ENCODE results near the gene CCNG2.

Gene CCNG2

DNA sequence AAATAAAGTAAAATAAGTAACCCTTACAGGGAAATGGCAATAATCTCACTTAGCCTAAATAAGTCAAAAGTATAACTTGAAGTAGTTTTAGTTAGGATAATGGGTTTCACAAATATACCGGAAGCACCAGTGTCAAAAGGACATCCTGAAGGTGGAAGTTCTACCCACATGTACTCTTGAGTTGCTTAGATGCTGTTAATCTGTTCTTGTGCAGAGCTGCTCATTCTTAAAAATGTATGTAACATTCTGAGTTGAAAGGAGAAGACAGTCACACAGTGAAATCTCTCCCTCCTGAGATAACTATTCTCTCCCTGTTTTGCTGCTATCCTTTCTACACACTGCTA, 11.2 kb upstream of the CCNG2 start:
- TF ChIP-seq PAX5 (IDR thresholded peaks at IDR 0.05; ENCODE audit: insufficient read depth, low read length, severe bottlenecking) (no peak), POLR2A (IDR thresholded peaks at IDR 0.05; ENCODE audit: low read depth, low read length) (no peak), SPI1 (IDR thresholded peaks at IDR 0.05; ENCODE audit: low read depth, low read length) (no peak), POU2F2 (IDR thresholded peaks at IDR 0.05; ENCODE audit: low read depth, low read length) (no peak), POLR2AphosphoS5 (IDR thresholded peaks at IDR 0.05; ENCODE audit: low read depth, low read length) (no peak), TAF1 (IDR thresholded peaks at IDR 0.05; ENCODE audit: low read depth, low read length) (no peak)
- DNase-seq (ENCODE audit: insufficient read length, low spot score) (no peak), FAIRE-seq (peak; percentile 78)

GRCh38 chr4:77146186-77147078, 10.6 kb upstream of the CCNG2 start:
- DNase-seq (ENCODE audit: insufficient read length, low spot score) (no peak), FAIRE-seq (peak; percentile 16)
- TF ChIP-seq SPI1 (IDR thresholded peaks at IDR 0.05; ENCODE audit: low read depth, low read length) (0 out of 2 replicates have a peak, but pooled peaks have one; percentile 25), POLR2A (IDR thresholded peaks at IDR 0.05; ENCODE audit: low read depth, low read length) (no peak)

GRCh38 chr4:77147079-77147782, 9.8 kb upstream of the CCNG2 start:
- FAIRE-seq, result peak; percentile 47
- TF ChIP-seq PAX5 (IDR thresholded peaks at IDR 0.05; ENCODE audit: insufficient read depth, low read length, severe bottlenecking) (no peak), TAF1 (IDR thresholded peaks at IDR 0.05; ENCODE audit: low read depth, low read length) (no peak), POU2F2 (IDR thresholded peaks at IDR 0.05; ENCODE audit: low read depth, low read length) (no peak)
- no peak for DNase-seq (ENCODE audit: insufficient read length, low spot score)

- DNase-seq (ENCODE audit: insufficient read length, low spot score), result no peak
- no peak for FAIRE-seq
- TF ChIP-seq POLR2AphosphoS5 (IDR thresholded peaks at IDR 0.05; ENCODE audit: low read depth, low read length), result no peak
- TF ChIP-seq POLR2A (IDR thresholded peaks at IDR 0.05; ENCODE audit: low read depth, low read length), result no peak
These were observed 8.9 kb upstream of the CCNG2 start for GRCh38 chr4:77148078-77148477.

DNA sequence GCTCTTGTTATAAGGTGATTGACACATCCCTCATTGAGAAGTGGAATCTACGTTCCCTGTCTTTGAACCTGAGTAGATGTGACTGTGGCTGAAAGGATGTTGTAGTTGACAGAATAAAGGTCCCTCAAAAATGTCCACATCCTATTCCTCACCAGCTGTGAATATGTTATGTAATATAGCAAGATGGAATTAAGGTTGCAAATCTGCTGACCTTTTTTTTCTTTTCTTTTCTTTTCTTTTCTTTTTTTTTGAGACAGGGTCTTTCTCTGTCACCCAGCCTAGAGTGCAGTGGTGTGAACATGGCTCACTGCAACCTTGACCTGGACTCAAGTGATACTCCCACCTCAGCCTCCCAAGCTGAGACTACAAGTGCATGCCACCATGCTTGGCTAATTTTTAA, 7.2 kb upstream of the CCNG2 start:
- TF ChIP-seq SPI1 (IDR thresholded peaks at IDR 0.05; ENCODE audit: low read depth, low read length), result no peak
- TF ChIP-seq POU2F2 (IDR thresholded peaks at IDR 0.05; ENCODE audit: low read depth, low read length), result no peak
- TF ChIP-seq POLR2A (IDR thresholded peaks at IDR 0.05; ENCODE audit: low read depth, low read length), result no peak
- TF ChIP-seq TAF1 (IDR thresholded peaks at IDR 0.05; ENCODE audit: low read depth, low read length), result no peak
- TF ChIP-seq POLR2AphosphoS5 (IDR thresholded peaks at IDR 0.05; ENCODE audit: low read depth, low read length), result no peak
- TF ChIP-seq PAX5 (IDR thresholded peaks at IDR 0.05; ENCODE audit: insufficient read depth, low read length, severe bottlenecking), result no peak
- DNase-seq (ENCODE audit: insufficient read length, low spot score) (no peak), FAIRE-seq (peak; percentile 43)

GRCh38 chr4:77151241-77151640, 5.8 kb upstream of the CCNG2 start:
- peak; percentile 33 for FAIRE-seq
- DNase-seq (ENCODE audit: insufficient read length, low spot score), result no peak
- TF ChIP-seq POU2F2 (IDR thresholded peaks at IDR 0.05; ENCODE audit: low read depth, low read length), result no peak
- TF ChIP-seq TAF1 (IDR thresholded peaks at IDR 0.05; ENCODE audit: low read depth, low read length), result no peak
- TF ChIP-seq POLR2AphosphoS5 (IDR thresholded peaks at IDR 0.05; ENCODE audit: low read depth, low read length), result no peak
- no peak for TF ChIP-seq PAX5 (IDR thresholded peaks at IDR 0.05; ENCODE audit: insufficient read depth, low read length, severe bottlenecking)
- no peak for TF ChIP-seq SPI1 (IDR thresholded peaks at IDR 0.05; ENCODE audit: low read depth, low read length)
- no peak for TF ChIP-seq POLR2A (IDR thresholded peaks at IDR 0.05; ENCODE audit: low read depth, low read length)

GRCh38 chr4:77152421-77152820, 4.6 kb upstream of the CCNG2 start:
- no peak for DNase-seq (ENCODE audit: insufficient read length, low spot score)
- FAIRE-seq, result peak; percentile 73

GRCh38 chr4:77153006-77153405, 4.0 kb upstream of the CCNG2 start:
- DNase-seq (ENCODE audit: insufficient read length, low spot score) (no peak), FAIRE-seq (no peak)
- TF ChIP-seq POLR2A (IDR thresholded peaks at IDR 0.05; ENCODE audit: low read depth, low read length), result no peak
- no peak for TF ChIP-seq POLR2AphosphoS5 (IDR thresholded peaks at IDR 0.05; ENCODE audit: low read depth, low read length)

More at GRCh38 chr4:77152421-77152820, 4.6 kb upstream of the CCNG2 start:
- TF ChIP-seq TAF1 (IDR thresholded peaks at IDR 0.05; ENCODE audit: low read depth, low read length) (no peak), POLR2AphosphoS5 (IDR thresholded peaks at IDR 0.05; ENCODE audit: low read depth, low read length) (no peak), POLR2A (IDR thresholded peaks at IDR 0.05; ENCODE audit: low read depth, low read length) (no peak), SPI1 (IDR thresholded peaks at IDR 0.05; ENCODE audit: low read depth, low read length) (no peak), POU2F2 (IDR thresholded peaks at IDR 0.05; ENCODE audit: low read depth, low read length) (no peak), PAX5 (IDR thresholded peaks at IDR 0.05; ENCODE audit: insufficient read depth, low read length, severe bottlenecking) (no peak)

DNA sequence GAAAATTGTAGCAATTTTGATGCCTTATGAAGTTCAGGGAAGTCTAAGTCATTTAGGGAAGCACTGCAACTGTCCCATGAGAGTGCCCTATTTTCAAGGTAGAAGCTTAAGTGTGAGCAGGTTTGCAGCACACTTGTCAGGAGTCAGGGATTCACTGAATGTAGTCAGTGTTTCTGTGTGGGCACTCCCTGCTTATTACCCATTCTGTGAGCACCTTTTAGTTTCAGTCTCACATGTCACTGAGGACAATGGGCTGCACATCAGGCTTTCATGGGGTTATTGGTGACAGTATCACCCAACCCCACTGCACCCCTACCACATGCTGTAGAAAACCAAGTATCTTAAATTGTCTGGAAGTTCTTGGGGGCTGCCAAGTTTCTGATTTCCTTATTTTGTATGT, 2.9 kb upstream of the CCNG2 start:
- FAIRE-seq (peak; percentile 93), DNase-seq (ENCODE audit: insufficient read length, low spot score) (no peak)
- TF ChIP-seq SPI1 (IDR thresholded peaks at IDR 0.05; ENCODE audit: low read depth, low read length), result no peak
- 0 out of 2 replicates have a peak, but pooled peaks have one; percentile 17 for TF ChIP-seq TAF1 (IDR thresholded peaks at IDR 0.05; ENCODE audit: low read depth, low read length)

- no peak for TF ChIP-seq POU2F2 (IDR thresholded peaks at IDR 0.05; ENCODE audit: low read depth, low read length)
- TF ChIP-seq POLR2AphosphoS5 (IDR thresholded peaks at IDR 0.05; ENCODE audit: low read depth, low read length), result no peak
- TF ChIP-seq SPI1 (IDR thresholded peaks at IDR 0.05; ENCODE audit: low read depth, low read length), result no peak
- no peak for TF ChIP-seq POLR2A (IDR thresholded peaks at IDR 0.05; ENCODE audit: low read depth, low read length)
- TF ChIP-seq TAF1 (IDR thresholded peaks at IDR 0.05; ENCODE audit: low read depth, low read length), result no peak
- FAIRE-seq (no peak), DNase-seq (ENCODE audit: insufficient read length, low spot score) (no peak)
These were observed 2.1 kb upstream of the CCNG2 start for GRCh38 chr4:77154761-77155499.

All from GM12891 (cell line).